Upper lobe of right lung (tissue), 1 donor: ENCODE measurements around the gene TFF1. TPM values are rescaled to one million over a fixed set of nuclear protein-coding genes. Genes with fewer than 3 reads are reported as not detected.
A peak's percentile ranks its signal among the peaks of the same experiment; 100 is the strongest.

ENCODE experiments used
- ATAC-seq: fragments of 200-7000 bp; cut with Tn5 transposase; one replicate; pipeline ENCODE4 v1.9.1; 2020; ENCODE audit warnings: mild to moderate bottlenecking, moderate library complexity
- DNase-seq: peaks from one replicate; pipeline ENCODE4 v3.0.0-alpha.2; 2020
- H3K27ac ChIP-seq: fragments of 200-600 bp; one replicate; pipeline ENCODE4 v1.8.0; 2022
- H3K27me3 ChIP-seq: fragments of 200-600 bp; one replicate; pipeline ENCODE4 v1.8.0; 2022; ENCODE audit warnings: mild to moderate bottlenecking
- H3K36me3 ChIP-seq: fragments of 200-600 bp; one replicate; pipeline ENCODE4 v1.8.0; 2022
- H3K4me1 ChIP-seq: fragments of 200-600 bp; one replicate; pipeline ENCODE4 v1.8.0; 2022
- H3K4me3 ChIP-seq: fragments of 200-600 bp; one replicate; pipeline ENCODE4 v1.8.0; 2022; ENCODE audit warnings: mild to moderate bottlenecking
- H3K9me3 ChIP-seq: fragments of 200-600 bp; one replicate; pipeline ENCODE4 v1.8.0; 2022
- intact Hi-C: fragments of 100-400 bp; cut with DNase I; formaldehyde crosslinking; loops from one replicate; pipeline ENCODE4 v1.11.0; 2022
- total RNA-seq: library from RNA; stranded (reverse); fragmentation: NEBNext Ultra II Directional; extraction: Animal tissue kit (Norgen Biotek cat#: 25700); gene quantifications from one replicate; pipeline ENCODE4 v1.2.1, GENCODE V29; 2021
- TF ChIP-seq, protein P1 (sequence below): fragments of 200-600 bp; IDR thresholded peaks from one replicate; pipeline ENCODE4 v1.8.0; 2022; ENCODE audit warnings: antibody characterized with exemption
- donor health status: DM: no; HTN: yes; CAD: no; lungs with severe emphysema.

The TFF1 gene
- total RNA-seq, 1 donor from 2014 or later, result not detected

DNA sequence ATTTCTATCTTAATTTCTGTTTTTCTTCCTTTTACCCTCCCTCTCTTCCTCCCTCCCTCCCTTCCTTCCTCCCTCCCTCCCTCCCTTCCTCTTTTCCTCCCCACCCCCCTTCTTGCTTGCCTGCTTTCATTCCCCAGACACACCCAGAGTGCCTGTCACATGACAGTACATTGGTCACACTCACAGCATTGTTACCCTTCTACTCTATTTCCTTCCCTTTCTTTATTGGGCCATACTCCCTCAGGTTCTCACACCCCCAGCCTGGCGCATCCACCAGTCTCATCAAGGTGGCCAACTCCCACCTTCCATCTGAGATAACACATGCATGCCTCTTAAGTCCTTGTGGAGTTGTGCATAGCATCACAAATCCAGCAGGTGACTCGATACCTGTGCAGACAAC is 18.7 kb upstream of the TFF1 start:
- TF ChIP-seq, protein P1, sequence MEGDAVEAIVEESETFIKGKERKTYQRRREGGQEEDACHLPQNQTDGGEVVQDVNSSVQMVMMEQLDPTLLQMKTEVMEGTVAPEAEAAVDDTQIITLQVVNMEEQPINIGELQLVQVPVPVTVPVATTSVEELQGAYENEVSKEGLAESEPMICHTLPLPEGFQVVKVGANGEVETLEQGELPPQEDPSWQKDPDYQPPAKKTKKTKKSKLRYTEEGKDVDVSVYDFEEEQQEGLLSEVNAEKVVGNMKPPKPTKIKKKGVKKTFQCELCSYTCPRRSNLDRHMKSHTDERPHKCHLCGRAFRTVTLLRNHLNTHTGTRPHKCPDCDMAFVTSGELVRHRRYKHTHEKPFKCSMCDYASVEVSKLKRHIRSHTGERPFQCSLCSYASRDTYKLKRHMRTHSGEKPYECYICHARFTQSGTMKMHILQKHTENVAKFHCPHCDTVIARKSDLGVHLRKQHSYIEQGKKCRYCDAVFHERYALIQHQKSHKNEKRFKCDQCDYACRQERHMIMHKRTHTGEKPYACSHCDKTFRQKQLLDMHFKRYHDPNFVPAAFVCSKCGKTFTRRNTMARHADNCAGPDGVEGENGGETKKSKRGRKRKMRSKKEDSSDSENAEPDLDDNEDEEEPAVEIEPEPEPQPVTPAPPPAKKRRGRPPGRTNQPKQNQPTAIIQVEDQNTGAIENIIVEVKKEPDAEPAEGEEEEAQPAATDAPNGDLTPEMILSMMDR, result no peak
- H3K36me3 ChIP-seq, result no peaks in the 10 kb centered on the region
- peak; percentile 25 for DNase-seq
- H3K9me3 ChIP-seq, result no peaks in the 10 kb centered on the region
- no peak overlapping the region for H3K27ac ChIP-seq
- no peak overlapping the region for H3K4me3 ChIP-seq
- H3K27me3 ChIP-seq, result no peaks in the 10 kb centered on the region
- H3K4me1 ChIP-seq, result no peaks in the 10 kb centered on the region
- intact Hi-C loops, result no loop called here
- ATAC-seq, result peak; percentile 7

DNA sequence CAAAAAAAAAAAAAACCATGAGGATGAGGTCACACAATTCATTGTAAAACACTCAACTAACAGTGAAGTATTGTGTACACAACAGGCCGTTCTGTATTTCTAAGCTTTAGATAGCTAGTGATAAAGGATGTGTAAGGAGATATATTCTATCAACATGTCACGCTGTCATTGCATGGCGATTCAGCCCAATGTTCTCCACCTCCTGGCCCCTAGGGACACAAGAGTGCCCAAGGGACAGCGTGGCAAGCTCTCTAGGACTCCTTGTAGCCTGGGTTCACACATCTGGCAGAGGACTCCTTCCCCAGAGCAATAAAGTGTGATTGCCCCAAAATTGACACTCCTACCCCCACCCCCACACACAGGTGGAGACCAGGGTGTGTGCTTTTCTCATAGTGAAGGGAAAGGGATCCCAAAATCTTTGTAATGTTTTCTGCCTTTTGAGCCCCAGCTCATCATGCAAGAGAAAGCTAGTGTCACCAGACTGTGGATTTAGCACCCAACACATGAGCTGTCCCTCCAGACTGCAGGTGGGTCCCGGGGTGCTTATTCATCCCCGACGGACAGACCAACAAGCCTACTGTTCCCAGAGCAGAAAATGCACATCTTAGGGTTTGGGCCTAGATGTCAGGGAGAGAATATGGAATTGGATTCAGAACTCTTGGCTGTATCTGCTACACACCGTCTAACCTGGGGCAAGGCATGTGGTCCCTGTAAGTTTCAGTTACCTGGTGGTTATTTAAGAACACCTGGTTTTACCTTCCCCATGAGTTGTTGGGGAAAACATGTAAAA is 18.0 kb upstream of the TFF1 start:
- TF ChIP-seq, protein P1, result no peak
- H3K9me3 ChIP-seq, result no peaks in the 10 kb centered on the region
- DNase-seq, result no peak
- no peak overlapping the region for H3K27ac ChIP-seq
- H3K27me3 ChIP-seq, result no peaks in the 10 kb centered on the region
- intact Hi-C loops, result no loop called here
- ATAC-seq, result no peak
- H3K4me3 ChIP-seq, result no peak overlapping the region
- H3K4me1 ChIP-seq, result no peaks in the 10 kb centered on the region
- H3K36me3 ChIP-seq, result no peaks in the 10 kb centered on the region

DNA sequence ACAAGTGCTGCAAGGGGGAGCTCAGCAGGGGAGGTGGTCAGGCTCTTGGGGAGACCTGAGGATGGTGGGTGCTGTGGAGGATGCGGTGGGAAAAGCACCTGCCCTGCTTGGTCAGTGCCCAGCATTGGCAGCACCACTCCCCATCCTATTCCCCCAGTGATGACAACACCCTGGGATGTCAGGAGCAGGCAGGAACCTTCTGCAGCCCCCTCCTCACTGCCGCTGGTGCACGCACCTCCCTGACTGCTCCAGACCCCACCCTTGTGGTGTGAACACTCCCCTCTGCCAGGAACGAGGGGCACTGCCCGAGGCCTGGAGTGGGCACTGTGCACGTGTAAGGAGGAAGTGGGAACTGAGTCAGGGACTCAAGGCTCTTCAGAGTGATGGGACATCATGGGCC is 17.0 kb upstream of the TFF1 start:
- H3K4me1 ChIP-seq, result no peaks in the 10 kb centered on the region
- DNase-seq (no peak), ATAC-seq (no peak)
- no peak overlapping the region for H3K27ac ChIP-seq
- H3K4me3 ChIP-seq, result no peak overlapping the region
- no peaks in the 10 kb centered on the region for H3K36me3 ChIP-seq
- intact Hi-C loops, result no loop called here
- H3K27me3 ChIP-seq, result no peaks in the 10 kb centered on the region
- TF ChIP-seq, protein P1, result no peak
- H3K9me3 ChIP-seq, result no peaks in the 10 kb centered on the region

DNA sequence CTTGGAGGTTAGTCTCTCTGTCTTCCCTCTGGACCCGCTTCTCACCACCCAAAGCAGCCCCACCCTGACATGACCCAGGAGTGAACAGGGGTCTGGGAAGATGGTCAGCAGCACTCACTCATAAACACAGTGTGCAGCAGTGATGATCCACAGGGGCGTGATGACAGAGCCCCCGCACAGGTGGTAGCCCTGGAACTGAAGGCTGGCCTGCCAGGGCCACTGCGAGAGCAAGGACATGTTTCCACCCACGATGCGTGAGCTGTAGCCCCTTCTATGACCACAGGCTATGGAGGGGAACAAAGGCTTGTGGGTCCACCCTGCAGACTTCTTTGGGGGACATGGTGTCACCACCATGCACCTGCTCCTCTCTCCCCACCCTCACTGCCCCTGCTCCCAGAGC is 16.6 kb upstream of the TFF1 start:
- intact Hi-C loops, result no loop called here
- Histone ChIP-seq H3K27me3 (no peaks in the 10 kb centered on the region), H3K4me3 (no peak overlapping the region), H3K27ac (no peak overlapping the region), H3K9me3 (no peaks in the 10 kb centered on the region), H3K4me1 (no peaks in the 10 kb centered on the region), H3K36me3 (no peaks in the 10 kb centered on the region)
- no peak for DNase-seq
- TF ChIP-seq, protein P1, result no peak
- no peak for ATAC-seq

DNA sequence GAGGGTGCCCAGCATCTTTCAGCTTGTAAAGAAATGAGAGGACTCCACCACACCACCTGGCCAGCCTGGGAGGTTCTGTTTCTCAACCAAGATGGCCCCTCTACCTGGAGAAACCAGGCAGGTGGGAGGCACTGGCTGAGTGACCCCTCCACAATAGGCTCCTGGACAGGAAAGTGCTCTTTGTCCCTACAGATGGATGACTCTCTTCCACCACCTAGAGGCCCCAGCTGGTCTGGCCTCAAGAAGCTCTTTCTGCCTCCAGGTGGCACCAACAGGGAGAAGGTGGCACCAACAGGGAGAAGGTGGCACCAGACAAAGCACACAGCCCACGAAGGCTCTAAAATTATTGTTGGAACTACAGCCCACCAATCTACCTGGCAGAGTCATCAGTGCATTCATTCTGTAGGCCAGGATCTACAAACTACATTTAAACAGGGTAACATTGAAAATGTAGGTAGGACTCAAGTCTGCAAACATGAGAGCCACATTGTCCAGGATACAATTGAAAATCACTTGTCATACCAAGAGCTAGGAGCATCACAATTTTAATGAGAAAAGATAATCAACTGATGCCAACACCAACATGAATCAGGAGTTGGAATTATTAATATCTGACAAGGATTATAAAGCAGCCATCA is 15.1 kb upstream of the TFF1 start:
- H3K27ac ChIP-seq, result no peak overlapping the region
- H3K9me3 ChIP-seq, result no peaks in the 10 kb centered on the region
- TF ChIP-seq, protein P1, result peak; percentile 66
- H3K4me1 ChIP-seq, result no peaks in the 10 kb centered on the region
- H3K27me3 ChIP-seq, result no peaks in the 10 kb centered on the region
- ATAC-seq (peak; percentile 88), DNase-seq (no peak)
- intact Hi-C loops, result no loop called here
- no peak overlapping the region for H3K4me3 ChIP-seq
- H3K36me3 ChIP-seq, result no peaks in the 10 kb centered on the region
